WTC11 (cell line): ENCODE data around the gene UGT1A3. TPM values are rescaled to one million over a fixed set of nuclear protein-coding genes. Genes with fewer than 3 reads are reported as not detected.

Source experiments
- ATAC-seq: fragments of 200-7000 bp; cut with Tn5 transposase; 2 replicates; pipeline ENCODE4 v1.10.0; 2021; ENCODE audit warnings: mild to moderate bottlenecking, moderate library complexity
- CTCF ChIA-PET: fragments of 300-600 bp; sonication (Branson Sonifier 250); formaldehyde crosslinking; loops from one replicate; lab custom pipeline; 2021; ENCODE audit warnings: antibody characterized with exemption; lab: Charles Lee
- POLR2A ChIA-PET: fragments of 350-600 bp; sonication (Branson Sonifier 250); formaldehyde crosslinking; loops from one replicate; lab custom pipeline; 2021; ENCODE audit warnings: antibody characterized with exemption; lab: Charles Lee
- DNase-seq: peaks from one replicate; pipeline ENCODE4 v3.0.0; 2021; ENCODE audit warnings: low spot score
- H3K27ac Mint-ChIP-seq: 2 replicates; pipeline ENCODE4 v1.8.0; 2021; ENCODE audit warnings: mixed read lengths
- H3K27me3 Mint-ChIP-seq: 2 replicates; pipeline ENCODE4 v1.8.0; 2021; ENCODE audit warnings: low read depth, mild to moderate bottlenecking, moderate library complexity, mixed read lengths
- H3K36me3 Mint-ChIP-seq: 2 replicates; pipeline ENCODE4 v1.8.0; 2021; ENCODE audit warnings: mixed read lengths
- H3K4me1 Mint-ChIP-seq: 2 replicates; pipeline ENCODE4 v1.8.0; 2022; ENCODE audit warnings: mixed read lengths
- H3K4me3 Mint-ChIP-seq: 2 replicates; pipeline ENCODE4 v1.8.0; 2021; ENCODE audit warnings: mild to moderate bottlenecking, moderate library complexity, mixed read lengths
- H3K9me3 Mint-ChIP-seq: 2 replicates; pipeline ENCODE4 v1.8.0; 2021; ENCODE audit warnings: mixed read lengths
- CBFB ChIP-seq: sonication (generic); formaldehyde crosslinking; IDR thresholded peaks from 2 replicates; pipeline ENCODE4 v1.8.1; 2022; ENCODE audit warnings: mild to moderate bottlenecking, low read depth, missing genetic modification reagents
- FOXJ3 ChIP-seq: sonication (generic); formaldehyde crosslinking; IDR thresholded peaks from 2 replicates; pipeline ENCODE4 v1.9.0; 2021; ENCODE audit warnings: missing genetic modification reagents, mild to moderate bottlenecking, borderline replicate concordance
- FOXP1 ChIP-seq: sonication (generic); formaldehyde crosslinking; IDR thresholded peaks from 2 replicates; pipeline ENCODE4 v1.8.0; 2022; ENCODE audit warnings: missing genetic modification reagents, mild to moderate bottlenecking, moderate library complexity, borderline replicate concordance
- JAZF1 ChIP-seq: fragments of 250-450 bp; sonication (Bioruptor Pico); IDR thresholded peaks from 2 replicates; pipeline ENCODE4 v1.9.0; 2021; ENCODE audit warnings: moderate library complexity, mild to moderate bottlenecking, inconsistent platforms
- JUN ChIP-seq: sonication (generic); formaldehyde crosslinking; IDR thresholded peaks from 2 replicates; pipeline ENCODE4 v1.8.0; 2023; ENCODE audit warnings: mild to moderate bottlenecking, missing genetic modification reagents
- NR2C2 ChIP-seq: sonication (generic); formaldehyde crosslinking; IDR thresholded peaks from 2 replicates; pipeline ENCODE4 v1.8.0; 2022; ENCODE audit warnings: mild to moderate bottlenecking, missing genetic modification reagents
- PRRX2 ChIP-seq: fragments of 250-450 bp; sonication (Bioruptor Pico); IDR thresholded peaks from 2 replicates; pipeline ENCODE4 v1.8.0; 2021; ENCODE audit warnings: mild to moderate bottlenecking
- SOX15 ChIP-seq: fragments of 250-450 bp; sonication (Bioruptor Pico); IDR thresholded peaks from 2 replicates; pipeline ENCODE4 v1.9.0; 2021; ENCODE audit warnings: mild to moderate bottlenecking
- SP1 ChIP-seq: sonication (generic); formaldehyde crosslinking; conservative IDR thresholded peaks from 2 replicates; pipeline ENCODE4 v1.8.1; 2022; ENCODE audit warnings: missing genetic modification reagents
- ZNF232 ChIP-seq: sonication (generic); formaldehyde crosslinking; IDR thresholded peaks from 2 replicates; pipeline ENCODE4 v1.8.0; 2022; ENCODE audit warnings: mild to moderate bottlenecking, missing genetic modification reagents
- total RNA-seq: library from RNA; stranded (reverse); gene quantifications from 3 replicates; pipeline ENCODE4 v1.2.3, GENCODE V29; 2021
- TF ChIP-seq, protein P1 (sequence below): fragments of 250-450 bp; sonication (Bioruptor Pico); IDR thresholded peaks from 2 replicates; pipeline ENCODE4 v1.9.0; 2021; ENCODE audit warnings: mild to moderate bottlenecking
- TF ChIP-seq, protein P2 (sequence below): sonication (generic); formaldehyde crosslinking; IDR thresholded peaks from 2 replicates; pipeline ENCODE4 v1.8.1; 2023; ENCODE audit warnings: mild to moderate bottlenecking, missing genetic modification reagents, moderate library complexity
- TF ChIP-seq, protein P3 (sequence below): sonication (generic); formaldehyde crosslinking; conservative IDR thresholded peaks from 2 replicates; pipeline ENCODE4 v1.8.1; 2023; ENCODE audit warnings: mild to moderate bottlenecking, low read depth, missing genetic modification reagents, moderate library complexity
- TF ChIP-seq, protein P4 (sequence below): sonication (generic); formaldehyde crosslinking; IDR thresholded peaks from 2 replicates; pipeline ENCODE4 v1.8.1; 2022; ENCODE audit warnings: low read depth, mild to moderate bottlenecking, moderate library complexity, missing genetic modification reagents, borderline replicate concordance
- TF ChIP-seq, protein P5 (sequence below): sonication (generic); formaldehyde crosslinking; IDR thresholded peaks from 2 replicates; pipeline ENCODE4 v1.8.1; 2023; ENCODE audit warnings: mild to moderate bottlenecking, missing genetic modification reagents
- TF ChIP-seq, protein P6 (sequence below): fragments of 200-600 bp; IDR thresholded peaks from 2 replicates; pipeline ENCODE4 v1.8.0; 2022; ENCODE audit warnings: antibody characterized with exemption

UGT1A3 gene
- total RNA-seq, 1 experiment from 2014 or later, result not detected

DNA sequence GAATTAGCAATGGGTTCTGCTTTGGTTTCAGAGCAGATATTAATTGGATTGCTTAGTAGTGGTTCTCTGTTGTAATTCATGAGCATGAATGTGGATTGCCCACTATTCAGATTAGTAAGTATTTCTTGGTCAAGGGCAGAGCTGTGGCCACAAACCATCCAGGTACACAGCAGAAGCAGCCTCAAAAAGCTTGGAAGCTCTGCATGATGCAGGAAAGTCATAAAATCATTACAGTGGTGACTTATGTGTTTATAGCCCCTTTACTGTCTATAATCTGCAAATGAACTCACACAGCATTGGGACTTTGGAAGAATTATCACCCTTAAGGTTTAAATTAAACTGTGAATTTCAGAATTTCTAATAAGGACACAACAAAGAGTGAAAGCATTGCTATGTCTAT, 29.3 kb downstream of the UGT1A3 start:
- peaks cover 2% of the 10 kb centered on the region for H3K27me3 Mint-ChIP-seq
- no peak for DNase-seq
- no peaks in the 10 kb centered on the region for H3K36me3 Mint-ChIP-seq
- CTCF ChIA-PET, result no interaction called here
- H3K27ac Mint-ChIP-seq, result no peak overlapping the region
- TF ChIP-seq JAZF1, result no peak
- TF ChIP-seq, protein P1, sequence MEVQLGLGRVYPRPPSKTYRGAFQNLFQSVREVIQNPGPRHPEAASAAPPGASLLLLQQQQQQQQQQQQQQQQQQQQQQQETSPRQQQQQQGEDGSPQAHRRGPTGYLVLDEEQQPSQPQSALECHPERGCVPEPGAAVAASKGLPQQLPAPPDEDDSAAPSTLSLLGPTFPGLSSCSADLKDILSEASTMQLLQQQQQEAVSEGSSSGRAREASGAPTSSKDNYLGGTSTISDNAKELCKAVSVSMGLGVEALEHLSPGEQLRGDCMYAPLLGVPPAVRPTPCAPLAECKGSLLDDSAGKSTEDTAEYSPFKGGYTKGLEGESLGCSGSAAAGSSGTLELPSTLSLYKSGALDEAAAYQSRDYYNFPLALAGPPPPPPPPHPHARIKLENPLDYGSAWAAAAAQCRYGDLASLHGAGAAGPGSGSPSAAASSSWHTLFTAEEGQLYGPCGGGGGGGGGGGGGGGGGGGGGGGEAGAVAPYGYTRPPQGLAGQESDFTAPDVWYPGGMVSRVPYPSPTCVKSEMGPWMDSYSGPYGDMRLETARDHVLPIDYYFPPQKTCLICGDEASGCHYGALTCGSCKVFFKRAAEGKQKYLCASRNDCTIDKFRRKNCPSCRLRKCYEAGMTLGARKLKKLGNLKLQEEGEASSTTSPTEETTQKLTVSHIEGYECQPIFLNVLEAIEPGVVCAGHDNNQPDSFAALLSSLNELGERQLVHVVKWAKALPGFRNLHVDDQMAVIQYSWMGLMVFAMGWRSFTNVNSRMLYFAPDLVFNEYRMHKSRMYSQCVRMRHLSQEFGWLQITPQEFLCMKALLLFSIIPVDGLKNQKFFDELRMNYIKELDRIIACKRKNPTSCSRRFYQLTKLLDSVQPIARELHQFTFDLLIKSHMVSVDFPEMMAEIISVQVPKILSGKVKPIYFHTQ (CRISPR knock-in tag), result no peak
- no peak for TF ChIP-seq PRRX2 (CRISPR knock-in tag)
- TF ChIP-seq, protein P2, sequence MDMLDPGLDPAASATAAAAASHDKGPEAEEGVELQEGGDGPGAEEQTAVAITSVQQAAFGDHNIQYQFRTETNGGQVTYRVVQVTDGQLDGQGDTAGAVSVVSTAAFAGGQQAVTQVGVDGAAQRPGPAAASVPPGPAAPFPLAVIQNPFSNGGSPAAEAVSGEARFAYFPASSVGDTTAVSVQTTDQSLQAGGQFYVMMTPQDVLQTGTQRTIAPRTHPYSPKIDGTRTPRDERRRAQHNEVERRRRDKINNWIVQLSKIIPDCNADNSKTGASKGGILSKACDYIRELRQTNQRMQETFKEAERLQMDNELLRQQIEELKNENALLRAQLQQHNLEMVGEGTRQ (CRISPR knock-in tag), result no peak
- TF ChIP-seq, protein P3, sequence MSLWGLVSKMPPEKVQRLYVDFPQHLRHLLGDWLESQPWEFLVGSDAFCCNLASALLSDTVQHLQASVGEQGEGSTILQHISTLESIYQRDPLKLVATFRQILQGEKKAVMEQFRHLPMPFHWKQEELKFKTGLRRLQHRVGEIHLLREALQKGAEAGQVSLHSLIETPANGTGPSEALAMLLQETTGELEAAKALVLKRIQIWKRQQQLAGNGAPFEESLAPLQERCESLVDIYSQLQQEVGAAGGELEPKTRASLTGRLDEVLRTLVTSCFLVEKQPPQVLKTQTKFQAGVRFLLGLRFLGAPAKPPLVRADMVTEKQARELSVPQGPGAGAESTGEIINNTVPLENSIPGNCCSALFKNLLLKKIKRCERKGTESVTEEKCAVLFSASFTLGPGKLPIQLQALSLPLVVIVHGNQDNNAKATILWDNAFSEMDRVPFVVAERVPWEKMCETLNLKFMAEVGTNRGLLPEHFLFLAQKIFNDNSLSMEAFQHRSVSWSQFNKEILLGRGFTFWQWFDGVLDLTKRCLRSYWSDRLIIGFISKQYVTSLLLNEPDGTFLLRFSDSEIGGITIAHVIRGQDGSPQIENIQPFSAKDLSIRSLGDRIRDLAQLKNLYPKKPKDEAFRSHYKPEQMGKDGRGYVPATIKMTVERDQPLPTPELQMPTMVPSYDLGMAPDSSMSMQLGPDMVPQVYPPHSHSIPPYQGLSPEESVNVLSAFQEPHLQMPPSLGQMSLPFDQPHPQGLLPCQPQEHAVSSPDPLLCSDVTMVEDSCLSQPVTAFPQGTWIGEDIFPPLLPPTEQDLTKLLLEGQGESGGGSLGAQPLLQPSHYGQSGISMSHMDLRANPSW (CRISPR knock-in tag), result no peak
- TF ChIP-seq, protein P4, sequence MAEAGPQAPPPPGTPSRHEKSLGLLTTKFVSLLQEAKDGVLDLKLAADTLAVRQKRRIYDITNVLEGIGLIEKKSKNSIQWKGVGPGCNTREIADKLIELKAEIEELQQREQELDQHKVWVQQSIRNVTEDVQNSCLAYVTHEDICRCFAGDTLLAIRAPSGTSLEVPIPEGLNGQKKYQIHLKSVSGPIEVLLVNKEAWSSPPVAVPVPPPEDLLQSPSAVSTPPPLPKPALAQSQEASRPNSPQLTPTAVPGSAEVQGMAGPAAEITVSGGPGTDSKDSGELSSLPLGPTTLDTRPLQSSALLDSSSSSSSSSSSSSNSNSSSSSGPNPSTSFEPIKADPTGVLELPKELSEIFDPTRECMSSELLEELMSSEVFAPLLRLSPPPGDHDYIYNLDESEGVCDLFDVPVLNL (CRISPR knock-in tag), result no peak
- no peak for TF ChIP-seq ZNF232 (CRISPR knock-in tag)
- TF ChIP-seq SOX15 (CRISPR knock-in tag), result no peak
- no peak for TF ChIP-seq SP1 (CRISPR knock-in tag)
- TF ChIP-seq JUN (CRISPR knock-in tag), result no peak
- TF ChIP-seq CBFB, result no peak
- no peak for TF ChIP-seq NR2C2 (CRISPR knock-in tag)
- TF ChIP-seq, protein P5, sequence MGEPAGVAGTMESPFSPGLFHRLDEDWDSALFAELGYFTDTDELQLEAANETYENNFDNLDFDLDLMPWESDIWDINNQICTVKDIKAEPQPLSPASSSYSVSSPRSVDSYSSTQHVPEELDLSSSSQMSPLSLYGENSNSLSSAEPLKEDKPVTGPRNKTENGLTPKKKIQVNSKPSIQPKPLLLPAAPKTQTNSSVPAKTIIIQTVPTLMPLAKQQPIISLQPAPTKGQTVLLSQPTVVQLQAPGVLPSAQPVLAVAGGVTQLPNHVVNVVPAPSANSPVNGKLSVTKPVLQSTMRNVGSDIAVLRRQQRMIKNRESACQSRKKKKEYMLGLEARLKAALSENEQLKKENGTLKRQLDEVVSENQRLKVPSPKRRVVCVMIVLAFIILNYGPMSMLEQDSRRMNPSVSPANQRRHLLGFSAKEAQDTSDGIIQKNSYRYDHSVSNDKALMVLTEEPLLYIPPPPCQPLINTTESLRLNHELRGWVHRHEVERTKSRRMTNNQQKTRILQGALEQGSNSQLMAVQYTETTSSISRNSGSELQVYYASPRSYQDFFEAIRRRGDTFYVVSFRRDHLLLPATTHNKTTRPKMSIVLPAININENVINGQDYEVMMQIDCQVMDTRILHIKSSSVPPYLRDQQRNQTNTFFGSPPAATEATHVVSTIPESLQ (CRISPR knock-in tag), result no peak
- TF ChIP-seq FOXJ3 (CRISPR knock-in tag), result no peak
- no peak for TF ChIP-seq FOXP1 (CRISPR knock-in tag)
- TF ChIP-seq, protein P6, sequence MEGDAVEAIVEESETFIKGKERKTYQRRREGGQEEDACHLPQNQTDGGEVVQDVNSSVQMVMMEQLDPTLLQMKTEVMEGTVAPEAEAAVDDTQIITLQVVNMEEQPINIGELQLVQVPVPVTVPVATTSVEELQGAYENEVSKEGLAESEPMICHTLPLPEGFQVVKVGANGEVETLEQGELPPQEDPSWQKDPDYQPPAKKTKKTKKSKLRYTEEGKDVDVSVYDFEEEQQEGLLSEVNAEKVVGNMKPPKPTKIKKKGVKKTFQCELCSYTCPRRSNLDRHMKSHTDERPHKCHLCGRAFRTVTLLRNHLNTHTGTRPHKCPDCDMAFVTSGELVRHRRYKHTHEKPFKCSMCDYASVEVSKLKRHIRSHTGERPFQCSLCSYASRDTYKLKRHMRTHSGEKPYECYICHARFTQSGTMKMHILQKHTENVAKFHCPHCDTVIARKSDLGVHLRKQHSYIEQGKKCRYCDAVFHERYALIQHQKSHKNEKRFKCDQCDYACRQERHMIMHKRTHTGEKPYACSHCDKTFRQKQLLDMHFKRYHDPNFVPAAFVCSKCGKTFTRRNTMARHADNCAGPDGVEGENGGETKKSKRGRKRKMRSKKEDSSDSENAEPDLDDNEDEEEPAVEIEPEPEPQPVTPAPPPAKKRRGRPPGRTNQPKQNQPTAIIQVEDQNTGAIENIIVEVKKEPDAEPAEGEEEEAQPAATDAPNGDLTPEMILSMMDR, result no peak
- TF ChIP-seq, all 79 proteins: peak for 0
- POLR2A ChIA-PET, result no interaction called here
- H3K4me1 Mint-ChIP-seq, result no peaks in the 10 kb centered on the region
- no peak for ATAC-seq
- no peak overlapping the region for H3K4me3 Mint-ChIP-seq
- peaks cover 18% of the 10 kb centered on the region for H3K9me3 Mint-ChIP-seq
